Neural crest cell (in vitro differentiated cells): ENCODE data around the gene BRD1. TPM values are rescaled to one million over a fixed set of nuclear protein-coding genes. Genes with fewer than 3 reads are reported as not detected.

ENCODE experiments used
- DNase-seq: peaks from one replicate; pipeline ENCODE4 v3.0.0; 2021; ENCODE audit warnings: low read depth, mixed read lengths, low spot score
- H3K27ac Mint-ChIP-seq: one replicate; pipeline ENCODE4 v1.8.0; 2021; ENCODE audit warnings: mild to moderate bottlenecking, mixed read lengths; ENCODE audit not compliant: unreplicated experiment
- H3K27me3 Mint-ChIP-seq: 2 replicates; pipeline ENCODE4 v1.8.0; 2021; ENCODE audit warnings: low read depth, mild to moderate bottlenecking, mixed read lengths
- H3K36me3 Mint-ChIP-seq: 2 replicates; pipeline ENCODE4 v1.8.0; 2021; ENCODE audit warnings: low read depth, mild to moderate bottlenecking, mixed read lengths
- H3K4me1 Mint-ChIP-seq: 2 replicates; pipeline ENCODE4 v1.8.0; 2021; ENCODE audit warnings: mixed read lengths
- H3K4me3 Mint-ChIP-seq: one replicate; pipeline ENCODE4 v1.8.0; 2021; ENCODE audit warnings: mild to moderate bottlenecking, mixed read lengths
- H3K9me3 Mint-ChIP-seq: 2 replicates; pipeline ENCODE4 v1.8.0; 2021; ENCODE audit warnings: mixed read lengths
- CTCF ChIP-seq: fragments of 200-600 bp; sonication (generic); conservative IDR thresholded peaks from 2 replicates; pipeline ENCODE4 v1.5.0; 2021; ENCODE audit warnings: antibody characterized with exemption, mild to moderate bottlenecking
- total RNA-seq: library from RNA; stranded (reverse); gene quantifications from 2 replicates; pipeline ENCODE4 v1.2.1, GENCODE V29; 2021

The BRD1 gene
- total RNA-seq, 1 donor from 2014 or later, result 59.1 TPM

DNA sequence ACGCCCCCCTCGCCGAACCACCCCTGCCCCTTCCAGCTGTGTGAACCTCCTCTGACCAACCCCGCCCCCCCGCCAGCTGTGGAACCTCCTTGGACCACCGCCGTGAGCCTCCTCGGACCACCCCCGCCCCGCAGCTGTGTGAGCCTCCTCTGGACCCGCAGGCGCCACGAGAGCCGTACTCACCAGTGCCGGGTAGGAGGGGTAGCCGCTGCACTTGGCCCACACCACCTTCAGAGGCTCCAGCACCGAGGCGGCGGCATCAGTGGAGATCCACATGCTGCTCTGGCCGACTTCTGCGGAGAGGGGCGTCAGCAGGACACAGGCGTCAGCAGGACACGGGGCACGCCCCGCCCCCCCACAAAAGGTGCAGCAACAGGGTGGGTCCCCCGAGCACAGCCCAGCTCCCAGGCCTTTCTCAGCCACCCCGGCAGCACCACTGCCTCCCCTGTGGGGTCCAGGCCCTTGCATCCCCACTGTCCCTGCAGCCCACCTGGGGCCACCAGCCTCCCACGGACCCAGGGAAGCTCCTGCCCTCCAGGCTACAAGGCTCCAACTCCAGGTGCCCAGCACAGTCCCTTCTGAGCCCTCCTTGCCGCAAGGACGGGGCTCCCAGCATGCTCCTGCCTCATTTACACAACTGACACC is 51.7 kb downstream of the BRD1 start:
- no peaks in the 10 kb centered on the region for H3K27me3 Mint-ChIP-seq
- H3K36me3 Mint-ChIP-seq, result peaks cover 9% of the 10 kb centered on the region
- no peak overlapping the region for H3K27ac Mint-ChIP-seq
- no peak for DNase-seq
- H3K9me3 Mint-ChIP-seq, result no peaks in the 10 kb centered on the region
- no peak overlapping the region for H3K4me3 Mint-ChIP-seq
- H3K4me1 Mint-ChIP-seq, result no peaks in the 10 kb centered on the region
- TF ChIP-seq CTCF, result no peak

DNA sequence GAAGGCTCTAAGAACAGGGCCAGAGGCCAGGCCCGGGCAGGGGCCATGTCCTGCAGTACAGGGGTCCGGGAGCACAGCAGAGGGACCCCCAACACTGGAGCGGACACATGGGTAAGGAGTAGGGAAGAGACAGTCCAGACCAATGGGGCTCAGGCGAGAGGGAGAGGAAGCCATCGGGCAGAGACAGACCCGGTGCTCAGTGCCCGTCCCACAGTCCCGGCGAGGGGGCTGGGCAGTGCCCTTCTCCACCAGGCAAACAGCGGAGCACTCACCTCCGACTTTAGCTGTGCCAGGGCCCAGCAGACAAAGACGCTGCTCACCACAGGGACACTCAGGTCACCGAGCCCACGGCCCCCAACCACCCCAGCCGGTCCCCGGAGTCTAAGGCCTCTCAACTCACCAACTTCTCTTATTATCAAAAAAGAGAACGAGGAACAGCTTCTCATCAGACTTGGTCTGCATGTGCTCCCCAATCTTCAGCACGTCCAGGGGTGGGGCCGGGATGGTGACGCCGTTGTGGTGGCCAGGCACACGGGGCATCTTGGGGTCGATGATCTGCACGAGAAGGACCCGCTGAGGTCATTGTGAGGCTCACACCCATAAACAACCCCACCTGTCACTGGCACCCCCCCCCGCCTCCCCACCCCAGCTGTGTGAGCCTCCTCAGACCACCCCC is 52.3 kb downstream of the BRD1 start:
- no peak for TF ChIP-seq CTCF
- Mint-ChIP-seq H3K4me1 (no peaks in the 10 kb centered on the region), H3K4me3 (no peak overlapping the region), H3K36me3 (peaks cover 9% of the 10 kb centered on the region), H3K27me3 (no peaks in the 10 kb centered on the region), H3K27ac (no peak overlapping the region), H3K9me3 (no peaks in the 10 kb centered on the region)
- DNase-seq, result no peak

DNA sequence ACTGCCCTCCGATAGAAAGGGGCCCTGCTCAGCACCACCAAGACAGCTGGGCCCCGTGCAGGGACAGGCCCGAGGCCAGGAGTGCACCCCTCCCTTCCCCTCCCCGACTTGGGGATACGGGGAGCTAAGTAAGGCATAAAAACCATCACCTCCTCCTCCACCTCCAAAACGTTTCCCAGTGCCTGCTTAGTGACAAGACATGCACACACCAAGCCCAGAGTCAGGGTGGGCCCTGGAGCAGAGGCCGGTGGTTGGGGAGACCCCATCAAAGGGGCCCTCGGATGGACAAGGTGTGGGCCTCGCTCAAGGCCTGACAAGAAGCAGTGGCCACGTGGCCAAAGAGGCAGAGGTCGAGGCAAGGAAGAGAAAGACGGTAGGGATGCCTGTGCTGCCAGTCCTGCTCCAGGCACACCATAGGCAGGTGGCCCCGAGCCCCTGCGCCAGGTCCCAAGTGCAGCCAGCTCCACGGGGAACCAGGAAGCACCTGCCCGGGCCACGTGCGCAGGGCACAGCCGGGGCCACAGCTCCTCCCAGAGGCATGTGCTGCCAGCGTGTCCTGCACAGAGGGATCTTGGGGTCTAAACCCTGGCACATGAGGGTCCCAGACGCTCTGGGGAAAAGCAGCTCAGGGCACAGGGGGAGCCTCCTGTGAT is 53.0 kb downstream of the BRD1 start:
- H3K4me3 Mint-ChIP-seq, result no peak overlapping the region
- H3K27ac Mint-ChIP-seq, result no peak overlapping the region
- TF ChIP-seq CTCF, result no peak
- no peak for DNase-seq
- peaks cover 9% of the 10 kb centered on the region for H3K36me3 Mint-ChIP-seq
- no peaks in the 10 kb centered on the region for H3K9me3 Mint-ChIP-seq
- no peaks in the 10 kb centered on the region for H3K27me3 Mint-ChIP-seq
- no peaks in the 10 kb centered on the region for H3K4me1 Mint-ChIP-seq

GRCh38 chr22:49774046-49774445 is 53.6 kb downstream of the BRD1 start:
- no peak for TF ChIP-seq CTCF
- H3K27ac Mint-ChIP-seq, result no peak overlapping the region
- H3K4me3 Mint-ChIP-seq, result no peak overlapping the region
- peaks cover 6% of the 10 kb centered on the region for H3K36me3 Mint-ChIP-seq
- no peaks in the 10 kb centered on the region for H3K27me3 Mint-ChIP-seq
- DNase-seq, result no peak
- peaks cover 1% of the 10 kb centered on the region for H3K4me1 Mint-ChIP-seq
- H3K9me3 Mint-ChIP-seq, result no peaks in the 10 kb centered on the region

GRCh38 chr22:49773531-49773930 is 54.1 kb downstream of the BRD1 start:
- Mint-ChIP-seq H3K27ac (no peak overlapping the region), H3K9me3 (no peaks in the 10 kb centered on the region), H3K36me3 (peaks cover 6% of the 10 kb centered on the region), H3K4me1 (peaks cover 4% of the 10 kb centered on the region), H3K27me3 (no peaks in the 10 kb centered on the region), H3K4me3 (no peak overlapping the region)
- DNase-seq, result no peak
- TF ChIP-seq CTCF, result no peak
